PFSK-1 (cell line): ENCODE data around the gene NEURL4.

Experiments
- POLR2AphosphoS5 ChIP-seq: IDR thresholded peaks from 2 replicates; pipeline ENCODE4 v1.6.1; 2012; ENCODE audit warnings: low read depth, mild to moderate bottlenecking, control low read depth, low read length, moderate library complexity
- REST ChIP-seq, 2 experiments: IDR thresholded peaks; 2 replicates each; pipeline versions ENCODE4 v1.6.1 to v1.8.0; 2011 to 2012; ENCODE audit warnings: low read depth in 2 of 2, low read length in 2 of 2, control low read depth in 1 of 2, inconsistent platforms in 1 of 2, mild to moderate bottlenecking in 1 of 2, moderate library complexity in 1 of 2; ENCODE audit not compliant: insufficient read depth in 1 of 2
- TAF1 ChIP-seq: IDR thresholded peaks from 2 replicates; pipeline ENCODE4 v1.6.1; 2012; ENCODE audit warnings: low read length, control low read depth, borderline replicate concordance; ENCODE audit not compliant: insufficient read depth

- TF ChIP-seq TAF1 (no peak), POLR2AphosphoS5 (peak; percentile 56), REST (IDR thresholded peaks at IDR 0.05; ENCODE audit: insufficient read depth in 1 of 2, low read depth in 2 of 2, low read length in 2 of 2) (no peak)
Measured at GRCh38 chr17:7309628-7310027, 19.5 kb downstream of the NEURL4 start.
